K562 (cell line): ENCODE data around the gene SKOR1. TPM values are rescaled to one million over a fixed set of nuclear protein-coding genes. Genes with fewer than 3 reads are reported as not detected.
A peak's percentile ranks its signal among the peaks of the same experiment; 100 is the strongest.

Source experiments
- EP400 ChIP-seq: fragments of 450-650 bp; IDR thresholded peaks from 2 replicates; pipeline ENCODE4 v1.6.1; 2017; ENCODE audit warnings: antibody characterized with exemption, mild to moderate bottlenecking, moderate library complexity
- HNRNPL ChIP-seq: fragments of 200-400 bp; formaldehyde crosslinking; IDR thresholded peaks from 2 replicates; pipeline ENCODE4 v1.6.1; 2017; ENCODE audit warnings: low read depth, mild to moderate bottlenecking, low read length
- MGA ChIP-seq: fragments of 450-650 bp; IDR thresholded peaks from 2 replicates; pipeline ENCODE4 v1.6.1; 2016; ENCODE audit warnings: mild to moderate bottlenecking, moderate library complexity
- OTX1 ChIP-seq: fragments of 450-650 bp; formaldehyde crosslinking; IDR thresholded peaks from 2 replicates; pipeline ENCODE4 v1.4.0; 2022; ENCODE audit warnings: mild to moderate bottlenecking
- POLR2H ChIP-seq: IDR thresholded peaks from 2 replicates; pipeline ENCODE4 v1.6.1; 2016; ENCODE audit warnings: missing genetic modification characterization, low read depth, mild to moderate bottlenecking, control low read depth, missing compliant biosample characterization, moderate library complexity
- PURB ChIP-seq: sonication (generic); formaldehyde crosslinking; IDR thresholded peaks from 2 replicates; pipeline ENCODE4 v1.9.0; 2021; ENCODE audit warnings: low read depth, mild to moderate bottlenecking, missing genetic modification reagents
- ZNF263 ChIP-seq: sonication (generic); formaldehyde crosslinking; IDR thresholded peaks from 2 replicates; pipeline ENCODE4 v1.8.0; 2022; ENCODE audit warnings: mild to moderate bottlenecking, missing genetic modification reagents, borderline replicate concordance
- ZNF318 ChIP-seq, 2 experiments: fragments of 450-650 bp; IDR thresholded peaks; 2 replicates each; pipeline ENCODE4 v1.6.1; 2016; ENCODE audit warnings: mild to moderate bottlenecking in 2 of 2, borderline replicate concordance in 1 of 2, low read depth in 1 of 2, moderate library complexity in 1 of 2
- polyA plus RNA-seq, 8 experiments: library from polyadenylated mRNA; depleted of rRNA in 4 of 8; stranded (reverse) in 5 of 8; unstranded in 3 of 8; fragments of >200 nt; fragmentation: Nextera tagmentation in 2 of 8; fragmentation: Illumina TruSeq in 1 of 8; extraction: Ambion mirVana in 2 of 8; extraction: Trizol in 1 of 8; gene quantifications; 2 replicates each; pipeline versions ENCODE4 v1.2.1 to v1.2.3, GENCODE V29; 2011 to 2014; ENCODE audit warnings: inconsistent platforms in 1 of 8, missing spikeins in 1 of 8
- total RNA-seq, 7 experiments: library from RNA; depleted of rRNA in 6 of 7; stranded (reverse); fragments of >200 nt in 6 of 7; fragmentation: Illumina TruSeq in 2 of 7; extraction: Trizol in 2 of 7; gene quantifications; 2 replicates each; pipeline versions ENCODE4 v1.2.1 to v1.2.3, GENCODE V29; 2011 to 2021; ENCODE audit warnings: low replicate concordance in 1 of 7

The SKOR1 gene
- total and polyA plus RNA-seq, 9 of the 15 experiments (the other 6 are each of a cell fraction or from before 2014, with no cell fraction given): 0.04 to 0.41 (median 0.09) TPM; not detected in 3

- TF ChIP-seq MGA (peak; percentile 74), PURB (CRISPR knock-in tag) (no peak), HNRNPL (no peak), OTX1 (CRISPR knock-in tag) (no peak), ZNF318 (IDR thresholded peaks at IDR 0.05; ENCODE audit: borderline replicate concordance in 1 of 2, low read depth in 1 of 2) (no peak), POLR2H (tag) (peak; percentile 61; the same call in 1 of the 2 replicates), ZNF263 (CRISPR knock-in tag) (no peak), EP400 (0 out of 2 replicates have a peak, but pooled peaks have one; percentile 1)
Measured at GRCh38 chr15:67878712-67879206, 53.5 kb downstream of the SKOR1 start (continued).
